ENCODE measurements around the gene HAUS7. TPM values are rescaled to one million over a fixed set of nuclear protein-coding genes. Genes with fewer than 3 reads are reported as not detected.

The HAUS7 gene
- total RNA-seq, 2 experiments from 2014 or later, result 56.6 to 57.7 TPM

GRCh38 chrX:153446950-153447580, 23.3 kb downstream of the HAUS7 start:
- CTCF ChIA-PET, result no interaction called here
- no peak for DNase-seq
- no peaks in the 10 kb centered on the region for H3K27me3 Mint-ChIP-seq (ENCODE audit: low read depth)
- peaks cover 3% of the 10 kb centered on the region for H3K36me3 Mint-ChIP-seq (ENCODE audit: low read depth)
- ATAC-seq, result no peak
- no peaks in the 10 kb centered on the region for H3K9me3 Mint-ChIP-seq (ENCODE audit: insufficient read depth)
- no peaks in the 10 kb centered on the region for H3K4me1 Mint-ChIP-seq (ENCODE audit: low read depth)
- POLR2A ChIA-PET, result interaction anchor here (0.6 kb wide), 1 partner anchor 257 kb away, joined by 3 read pairs; no protein-coding TSS in a partner anchor
- no peak overlapping the region for H3K4me3 Mint-ChIP-seq
- no peak overlapping the region for H3K27ac Mint-ChIP-seq

GRCh38 chrX:153446636-153446936, 23.8 kb downstream of the HAUS7 start:
- DNase-seq (no peak), ATAC-seq (no peak)
- Mint-ChIP-seq H3K27ac (no peak overlapping the region), H3K36me3 (ENCODE audit: low read depth) (peaks cover 3% of the 10 kb centered on the region), H3K27me3 (ENCODE audit: low read depth) (no peaks in the 10 kb centered on the region), H3K4me1 (ENCODE audit: low read depth) (no peaks in the 10 kb centered on the region), H3K9me3 (ENCODE audit: insufficient read depth) (no peaks in the 10 kb centered on the region), H3K4me3 (no peak overlapping the region)
- CTCF ChIA-PET, result no interaction called here
- POLR2A ChIA-PET, result no interaction called here

DNA sequence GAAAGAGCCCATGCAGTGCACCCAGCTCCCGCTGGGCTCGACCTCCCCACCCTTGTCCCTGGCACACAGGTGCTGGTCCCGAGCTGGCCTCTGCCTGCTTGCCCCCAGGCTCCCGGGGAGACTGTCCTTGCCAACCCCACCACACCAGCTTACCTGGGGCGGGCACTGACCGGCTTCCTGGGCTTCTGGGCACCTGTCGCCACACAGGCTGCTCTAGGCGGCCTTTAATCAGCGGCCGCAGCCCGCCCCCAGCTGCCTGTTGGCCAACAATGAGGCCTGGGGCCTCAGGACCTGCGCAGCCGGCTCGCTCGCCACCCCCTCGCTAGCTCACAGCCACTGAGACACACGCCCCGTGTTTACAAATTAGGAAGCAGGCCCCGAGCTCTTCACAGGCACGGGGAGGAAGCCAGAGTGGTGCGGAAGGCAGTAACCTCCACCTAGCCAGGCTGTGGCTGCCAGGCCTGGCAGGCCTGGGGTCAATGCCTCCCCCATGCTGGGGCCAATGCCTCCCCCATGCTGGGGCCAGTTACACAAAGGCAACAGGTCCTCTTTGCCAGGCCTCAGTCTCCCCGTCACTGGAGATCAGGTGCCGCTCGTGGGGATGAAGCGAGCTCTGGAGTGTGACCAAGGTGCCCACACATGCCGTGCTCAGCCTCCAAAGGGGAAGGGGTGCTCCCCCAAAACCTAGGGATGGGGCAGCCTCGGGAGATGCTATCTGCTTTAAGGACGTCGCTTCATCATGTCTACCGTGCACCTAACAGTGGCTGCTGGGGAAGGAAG, 24.3 kb downstream of the HAUS7 start, which contains the start of gene TREX2:
Gene TREX2, minus strand, starts transcription at position 201 of the 780 bp plus-strand sequence. CDS start 626 bp downstream, outside the sequence.
- Mint-ChIP-seq H3K27ac (no peak within 1 kb of the TSS), H3K9me3 (ENCODE audit: insufficient read depth) (no peaks in the 10 kb centered on the region), H3K4me3 (no peak within 1 kb of the TSS), H3K36me3 (ENCODE audit: low read depth) (peaks cover 1% of the 10 kb centered on the region), H3K27me3 (ENCODE audit: low read depth) (no peaks in the 10 kb centered on the region), H3K4me1 (ENCODE audit: low read depth) (no peaks in the 10 kb centered on the region)
- ChIA-PET CTCF (no interaction called here), POLR2A (no interaction called here)
- ATAC-seq, result no peak
- DNase-seq, result no peak

GRCh38 chrX:153445106-153445855, 25.1 kb downstream of the HAUS7 start:
- no peaks in the 10 kb centered on the region for H3K36me3 Mint-ChIP-seq (ENCODE audit: low read depth)
- ATAC-seq, result no peak

GRCh38 chrX:153444333-153445011, 25.9 kb downstream of the HAUS7 start:
- ATAC-seq (no peak), DNase-seq (no peak)
- CTCF ChIA-PET, result no interaction called here
- Mint-ChIP-seq H3K27ac (no peak overlapping the region), H3K36me3 (ENCODE audit: low read depth) (no peaks in the 10 kb centered on the region), H3K4me3 (no peak overlapping the region), H3K9me3 (ENCODE audit: insufficient read depth) (no peaks in the 10 kb centered on the region), H3K27me3 (ENCODE audit: low read depth) (peaks cover 4% of the 10 kb centered on the region), H3K4me1 (ENCODE audit: low read depth) (no peaks in the 10 kb centered on the region)
- POLR2A ChIA-PET, result no interaction called here

More at GRCh38 chrX:153445106-153445855, 25.1 kb downstream of the HAUS7 start:
- Mint-ChIP-seq H3K27ac (no peak overlapping the region), H3K9me3 (ENCODE audit: insufficient read depth) (no peaks in the 10 kb centered on the region), H3K4me1 (ENCODE audit: low read depth) (no peaks in the 10 kb centered on the region), H3K4me3 (no peak overlapping the region), H3K27me3 (ENCODE audit: low read depth) (no peaks in the 10 kb centered on the region)
- ChIA-PET POLR2A (no interaction called here), CTCF (no interaction called here)
- no peak for DNase-seq

DNA sequence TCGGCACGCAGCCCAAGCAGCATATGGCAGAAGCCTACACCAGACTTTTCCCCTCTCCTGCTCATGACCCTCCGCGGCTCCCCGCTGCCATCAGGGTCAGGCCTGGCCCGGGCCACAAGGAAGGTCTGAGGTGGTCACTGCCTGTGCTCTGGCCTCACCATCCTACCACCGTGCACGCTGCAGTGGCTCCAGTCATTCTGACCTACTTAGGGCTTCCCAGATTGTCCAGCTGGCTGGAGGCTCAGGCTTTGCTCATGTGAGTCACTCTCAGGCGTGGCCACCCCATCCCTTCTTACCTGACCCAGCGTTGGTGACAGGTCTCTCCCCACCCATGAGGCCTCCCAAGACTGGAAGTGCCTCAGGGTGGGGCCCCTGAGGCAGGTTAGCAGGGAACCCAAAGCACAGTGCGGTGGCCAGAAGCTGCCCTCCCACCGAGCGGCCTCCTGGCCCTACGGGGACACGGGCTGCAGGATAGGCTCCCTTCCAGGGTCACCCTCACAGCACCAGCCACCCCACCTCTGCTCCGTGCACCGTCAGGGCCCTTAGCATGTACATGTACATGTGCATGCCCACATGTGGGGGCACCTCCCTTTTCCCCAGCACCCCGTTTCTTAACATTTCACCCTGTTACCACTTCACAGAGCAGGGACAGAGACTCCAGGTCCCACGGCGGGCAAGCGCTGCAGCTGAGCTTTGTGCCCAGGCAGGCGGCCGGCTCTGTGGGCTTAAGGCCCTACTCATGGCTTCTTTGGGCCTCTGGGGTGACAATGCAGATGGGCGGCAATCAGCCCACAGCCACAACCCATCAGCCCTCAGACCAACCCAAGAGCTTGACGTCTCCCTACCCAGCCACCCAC, 26.7 kb downstream of the HAUS7 start:
- ChIA-PET POLR2A (no interaction called here), CTCF (no interaction called here)
- ATAC-seq, result no peak
- Mint-ChIP-seq H3K27me3 (ENCODE audit: low read depth) (peaks cover 4% of the 10 kb centered on the region), H3K36me3 (ENCODE audit: low read depth) (no peaks in the 10 kb centered on the region), H3K4me1 (ENCODE audit: low read depth) (no peaks in the 10 kb centered on the region), H3K27ac (no peak overlapping the region), H3K4me3 (no peak overlapping the region), H3K9me3 (ENCODE audit: insufficient read depth) (no peaks in the 10 kb centered on the region)
- DNase-seq, result no peak

DNA sequence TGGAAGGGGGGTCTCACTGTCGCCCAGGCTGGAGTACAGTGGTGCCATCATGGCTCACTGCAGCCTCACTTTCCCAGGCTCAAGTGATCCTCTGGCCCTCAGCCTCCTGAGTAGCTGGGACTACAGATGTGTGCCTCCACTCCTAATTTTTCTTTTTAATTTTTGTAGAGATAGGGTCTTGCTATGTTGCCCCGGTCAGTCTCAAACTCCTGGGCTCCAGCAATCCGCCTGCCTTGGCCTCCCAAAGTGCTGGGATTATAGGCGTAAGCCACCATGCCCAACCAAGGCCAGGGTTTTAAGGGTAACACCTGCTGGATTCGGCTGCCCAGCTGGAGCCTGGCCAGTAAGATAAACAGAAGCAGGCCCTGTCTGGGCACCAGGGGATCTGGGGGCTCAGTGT, 27.9 kb downstream of the HAUS7 start:
- ATAC-seq (no peak), DNase-seq (no peak)
- Mint-ChIP-seq H3K36me3 (ENCODE audit: low read depth) (no peaks in the 10 kb centered on the region), H3K4me1 (ENCODE audit: low read depth) (no peaks in the 10 kb centered on the region), H3K27me3 (ENCODE audit: low read depth) (peaks cover 4% of the 10 kb centered on the region), H3K9me3 (ENCODE audit: insufficient read depth) (no peaks in the 10 kb centered on the region), H3K4me3 (no peak overlapping the region), H3K27ac (no peak overlapping the region)
- ChIA-PET POLR2A (no interaction called here), CTCF (no interaction called here)

- no peak for DNase-seq
- H3K9me3 Mint-ChIP-seq (ENCODE audit: insufficient read depth), result no peaks in the 10 kb centered on the region
- ChIA-PET POLR2A (no interaction called here), CTCF (no interaction called here)
- H3K27ac Mint-ChIP-seq, result no peak overlapping the region
- H3K27me3 Mint-ChIP-seq (ENCODE audit: low read depth), result peaks cover 4% of the 10 kb centered on the region
- no peak overlapping the region for H3K4me3 Mint-ChIP-seq
- H3K36me3 Mint-ChIP-seq (ENCODE audit: low read depth), result no peaks in the 10 kb centered on the region
- H3K4me1 Mint-ChIP-seq (ENCODE audit: low read depth), result no peaks in the 10 kb centered on the region
- ATAC-seq, result no peak
These were observed 28.4 kb downstream of the HAUS7 start for GRCh38 chrX:153441981-153442380.

DNA sequence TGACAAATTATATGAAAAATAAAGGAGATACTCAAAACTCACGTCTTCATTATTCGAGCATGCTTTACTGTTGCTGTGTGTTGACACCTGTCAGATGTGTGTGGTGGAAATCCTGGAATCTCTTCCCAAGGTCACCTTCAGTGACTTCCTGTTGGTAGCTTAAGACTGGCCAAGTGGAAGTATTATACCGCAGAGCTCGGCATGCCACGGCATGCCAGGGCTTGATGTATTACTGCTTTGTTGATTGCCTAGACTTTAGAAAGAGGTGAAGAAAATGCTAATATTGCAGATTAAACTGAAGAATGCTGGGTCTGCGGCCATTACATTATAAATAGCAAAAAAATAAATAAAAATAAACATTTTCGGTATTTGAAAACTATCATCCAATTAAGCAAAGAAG, 29.1 kb downstream of the HAUS7 start:
- CTCF ChIA-PET, result interaction anchor here (1.1 kb wide), 1 partner anchor 482 kb away, joined by 3 read pairs; no protein-coding TSS in a partner anchor
- H3K27me3 Mint-ChIP-seq (ENCODE audit: low read depth), result peaks cover 4% of the 10 kb centered on the region
- ATAC-seq (no peak), DNase-seq (no peak)
- H3K36me3 Mint-ChIP-seq (ENCODE audit: low read depth), result no peaks in the 10 kb centered on the region
- H3K4me1 Mint-ChIP-seq (ENCODE audit: low read depth), result no peaks in the 10 kb centered on the region
- POLR2A ChIA-PET, result interaction anchor here (1.0 kb wide), 1 partner anchor 499 kb away, joined by 3 read pairs; no protein-coding TSS in a partner anchor
- no peak overlapping the region for H3K27ac Mint-ChIP-seq
- no peak overlapping the region for H3K4me3 Mint-ChIP-seq
- H3K9me3 Mint-ChIP-seq (ENCODE audit: insufficient read depth), result no peaks in the 10 kb centered on the region

GRCh38 chrX:153440556-153441135, 29.7 kb downstream of the HAUS7 start:
- Mint-ChIP-seq H3K4me1 (ENCODE audit: low read depth) (no peaks in the 10 kb centered on the region), H3K36me3 (ENCODE audit: low read depth) (no peaks in the 10 kb centered on the region), H3K27me3 (ENCODE audit: low read depth) (peaks cover 4% of the 10 kb centered on the region), H3K4me3 (no peak overlapping the region), H3K9me3 (ENCODE audit: insufficient read depth) (no peaks in the 10 kb centered on the region), H3K27ac (no peak overlapping the region)
- no peak for DNase-seq
- ChIA-PET POLR2A (interaction anchor here (1.0 kb wide), 1 partner anchor 499 kb away, joined by 3 read pairs; no protein-coding TSS in a partner anchor), CTCF (interaction anchor here (1.1 kb wide), 1 partner anchor 481 kb away, joined by 3 read pairs; no protein-coding TSS in a partner anchor)
- no peak for ATAC-seq

GRCh38 chrX:153439977-153440376, 30.4 kb downstream of the HAUS7 start:
- no peak overlapping the region for H3K27ac Mint-ChIP-seq
- CTCF ChIA-PET, result interaction anchor here (1.1 kb wide), 1 partner anchor 481 kb away, joined by 3 read pairs; no protein-coding TSS in a partner anchor
- POLR2A ChIA-PET, result interaction anchor here (1.0 kb wide), 1 partner anchor 498 kb away, joined by 3 read pairs; no protein-coding TSS in a partner anchor
- DNase-seq (no peak), ATAC-seq (no peak)
- H3K9me3 Mint-ChIP-seq (ENCODE audit: insufficient read depth), result no peaks in the 10 kb centered on the region
- no peaks in the 10 kb centered on the region for H3K4me1 Mint-ChIP-seq (ENCODE audit: low read depth)
- H3K4me3 Mint-ChIP-seq, result no peak overlapping the region
- peaks cover 4% of the 10 kb centered on the region for H3K27me3 Mint-ChIP-seq (ENCODE audit: low read depth)
- no peaks in the 10 kb centered on the region for H3K36me3 Mint-ChIP-seq (ENCODE audit: low read depth)

All from activated CD8-positive, alpha-beta T cell treated with anti-CD3 and anti-CD28 coated beads, Interleukin-2, amount 10 ng/mL, durations not matched to agents 7 days and 5 days (primary cell).